Measurements from ENCODE around the gene ZNF581.

Gene ZNF581

GRCh38 chr19:55642153-55643002 lies 1.1 kb upstream of the ZNF581 start:
- no peaks in the 10 kb centered on the region for H3K9me3 ChIP-seq
- H3K27me3 ChIP-seq (ENCODE audit: low read depth): no peaks in the 10 kb centered on the region
- peaks cover 25% of the 10 kb centered on the region for H3K36me3 ChIP-seq (replicated peaks)
- peaks cover 24% of the 10 kb centered on the region for H3K4me1 ChIP-seq
- peak overlapping the region; percentile 78 for H3K4me3 ChIP-seq
- in situ Hi-C loops (cut with MboI; ENCODE audit: low sequenced_read_pairs): no loop called here
- peak in 1 of 2 experiments; percentile 60 for DNase-seq (ENCODE audit: low spot score in 2 of 2)

GRCh38 chr19:55643887-55644176 lies 383 bp downstream of the ZNF581 start:
- in situ Hi-C loops (cut with MboI; ENCODE audit: low sequenced_read_pairs): no loop called here
- DNase-seq (ENCODE audit: low spot score in 2 of 2): no peak

GRCh38 chr19:55644191-55644833 lies 863 bp downstream of the ZNF581 start:
- DNase-seq (ENCODE audit: low spot score in 2 of 2): no peak
- Histone ChIP-seq H3K4me3 (peak overlapping the region; percentile 78), H3K9me3 (no peaks in the 10 kb centered on the region), H3K36me3 (replicated peaks) (peaks cover 25% of the 10 kb centered on the region), H3K27me3 (ENCODE audit: low read depth) (no peaks in the 10 kb centered on the region), H3K4me1 (peaks cover 24% of the 10 kb centered on the region)
- in situ Hi-C loops (cut with MboI; ENCODE audit: low sequenced_read_pairs): no loop called here

More at GRCh38 chr19:55643887-55644176, 383 bp downstream of the ZNF581 start:
- no peaks in the 10 kb centered on the region for H3K9me3 ChIP-seq
- no peaks in the 10 kb centered on the region for H3K27me3 ChIP-seq (ENCODE audit: low read depth)
- peaks cover 26% of the 10 kb centered on the region for H3K4me1 ChIP-seq
- peaks cover 25% of the 10 kb centered on the region for H3K36me3 ChIP-seq (replicated peaks)
- peak overlapping the region; percentile 78 for H3K4me3 ChIP-seq

GRCh38 chr19:55644842-55645511 lies 1.5 kb downstream of the ZNF581 start:
- peaks cover 21% of the 10 kb centered on the region for H3K4me1 ChIP-seq
- DNase-seq (ENCODE audit: low spot score in 2 of 2): no peak
- H3K4me3 ChIP-seq: peak overlapping the region; percentile 78; the same call in 1 of the 2 replicates
- in situ Hi-C loops (cut with MboI; ENCODE audit: low sequenced_read_pairs): no loop called here
- H3K9me3 ChIP-seq: no peaks in the 10 kb centered on the region
- H3K27me3 ChIP-seq (ENCODE audit: low read depth): no peaks in the 10 kb centered on the region
- peaks cover 25% of the 10 kb centered on the region for H3K36me3 ChIP-seq (replicated peaks)

- H3K4me3 ChIP-seq: no peak overlapping the region
- in situ Hi-C loops (cut with MboI; ENCODE audit: low sequenced_read_pairs): no loop called here
- no peaks in the 10 kb centered on the region for H3K9me3 ChIP-seq
- peaks cover 25% of the 10 kb centered on the region for H3K36me3 ChIP-seq (replicated peaks)
- no peak for DNase-seq (ENCODE audit: low spot score in 2 of 2)
- peaks cover 16% of the 10 kb centered on the region for H3K4me1 ChIP-seq
- H3K27me3 ChIP-seq (ENCODE audit: low read depth): no peaks in the 10 kb centered on the region
These were observed 2.0 kb downstream of the ZNF581 start for GRCh38 chr19:55645512-55645881.

- Histone ChIP-seq H3K27me3 (ENCODE audit: low read depth) (no peaks in the 10 kb centered on the region), H3K4me1 (peaks cover 15% of the 10 kb centered on the region), H3K9me3 (no peaks in the 10 kb centered on the region), H3K4me3 (peak overlapping the region; percentile 96), H3K36me3 (replicated peaks) (peaks cover 25% of the 10 kb centered on the region)
- no peak for DNase-seq (ENCODE audit: low spot score in 2 of 2)
- in situ Hi-C loops (cut with MboI; ENCODE audit: low sequenced_read_pairs): no loop called here
These were observed 3.7 kb downstream of the ZNF581 start for GRCh38 chr19:55646889-55647731.

- in situ Hi-C loops (cut with MboI; ENCODE audit: low sequenced_read_pairs): no loop called here
- peak within 1 kb of the TSS; percentile 96 for H3K4me3 ChIP-seq
- peak; percentile 72 to 88 for DNase-seq (ENCODE audit: low spot score in 2 of 2)
- H3K27me3 ChIP-seq (ENCODE audit: low read depth): no peaks in the 10 kb centered on the region
- H3K9me3 ChIP-seq: no peaks in the 10 kb centered on the region
- peaks cover 11% of the 10 kb centered on the region for H3K4me1 ChIP-seq
- peaks cover 25% of the 10 kb centered on the region for H3K36me3 ChIP-seq (replicated peaks)
These were observed 4.5 kb downstream of the ZNF581 start, which contains the start of gene CCDC106 for GRCh38 chr19:55647732-55648584. CCDC106 (plus strand) TSS chr19:55648212; CDS start chr19:55649047, 835 bp downstream.

GRCh38 chr19:55648585-55649267 lies 5.3 kb downstream of the ZNF581 start:
- Histone ChIP-seq H3K27me3 (ENCODE audit: low read depth) (no peaks in the 10 kb centered on the region), H3K9me3 (no peaks in the 10 kb centered on the region), H3K4me1 (peaks cover 8% of the 10 kb centered on the region), H3K4me3 (peak overlapping the region; percentile 96), H3K36me3 (replicated peaks) (peaks cover 25% of the 10 kb centered on the region)
- in situ Hi-C loops (cut with MboI; ENCODE audit: low sequenced_read_pairs): no loop called here
- no peak for DNase-seq (ENCODE audit: low spot score in 2 of 2)

- H3K36me3 ChIP-seq (replicated peaks): peaks cover 23% of the 10 kb centered on the region
- no peak for DNase-seq (ENCODE audit: low spot score in 2 of 2)
- peak overlapping the region; percentile 96 for H3K4me3 ChIP-seq
- H3K9me3 ChIP-seq: no peaks in the 10 kb centered on the region
- in situ Hi-C loops (cut with MboI; ENCODE audit: low sequenced_read_pairs): loop anchor here (25.0 kb wide), 2 partner anchors 1187 to 1462 kb away; partner anchors contain the start of genes CDC42EP5, LENG9, MBOAT7 and TSEN34
- no peaks in the 10 kb centered on the region for H3K27me3 ChIP-seq (ENCODE audit: low read depth)
- H3K4me1 ChIP-seq: peaks cover 8% of the 10 kb centered on the region
These were observed 6.0 kb downstream of the ZNF581 start for GRCh38 chr19:55649268-55650125.

- Histone ChIP-seq H3K9me3 (no peaks in the 10 kb centered on the region), H3K36me3 (replicated peaks) (peaks cover 19% of the 10 kb centered on the region), H3K4me1 (peaks cover 8% of the 10 kb centered on the region), H3K27me3 (ENCODE audit: low read depth) (no peaks in the 10 kb centered on the region), H3K4me3 (no peak overlapping the region)
- in situ Hi-C loops (cut with MboI; ENCODE audit: low sequenced_read_pairs): loop anchor here (25.0 kb wide), 2 partner anchors 1188 to 1463 kb away; partner anchors contain the start of genes CDC42EP5, LENG9, MBOAT7 and TSEN34
- no peak for DNase-seq (ENCODE audit: low spot score in 2 of 2)
These were observed 6.7 kb downstream of the ZNF581 start for GRCh38 chr19:55650126-55650557.

- peaks cover 8% of the 10 kb centered on the region for H3K4me1 ChIP-seq
- H3K4me3 ChIP-seq: no peak overlapping the region
- in situ Hi-C loops (cut with MboI; ENCODE audit: low sequenced_read_pairs): loop anchor here (25.0 kb wide), 2 partner anchors 1188 to 1463 kb away; partner anchors contain the start of genes CDC42EP5, LENG9, MBOAT7 and TSEN34
- H3K9me3 ChIP-seq: no peaks in the 10 kb centered on the region
- no peaks in the 10 kb centered on the region for H3K27me3 ChIP-seq (ENCODE audit: low read depth)
- no peak for DNase-seq (ENCODE audit: low spot score in 2 of 2)
- H3K36me3 ChIP-seq (replicated peaks): peaks cover 17% of the 10 kb centered on the region
These were observed 7.3 kb downstream of the ZNF581 start for GRCh38 chr19:55650602-55651230.

All from HAP-1 (cell line).